Stimulated activated CD4-positive, alpha-beta T cell treated with anti-CD3 and anti-CD28 coated beads, Interleukin-1b, Interleukin-23, amount 100 ng/mL, for 1 hour (primary cell): ENCODE results near the gene SEPTIN8.

ENCODE experiments used
- DNase-seq, 2 donors: peaks; one replicate each; pipeline ENCODE4 v3.0.0-alpha.2; 2020; ENCODE audit warnings: low read depth in 2 of 2

The SEPTIN8 gene

DNA sequence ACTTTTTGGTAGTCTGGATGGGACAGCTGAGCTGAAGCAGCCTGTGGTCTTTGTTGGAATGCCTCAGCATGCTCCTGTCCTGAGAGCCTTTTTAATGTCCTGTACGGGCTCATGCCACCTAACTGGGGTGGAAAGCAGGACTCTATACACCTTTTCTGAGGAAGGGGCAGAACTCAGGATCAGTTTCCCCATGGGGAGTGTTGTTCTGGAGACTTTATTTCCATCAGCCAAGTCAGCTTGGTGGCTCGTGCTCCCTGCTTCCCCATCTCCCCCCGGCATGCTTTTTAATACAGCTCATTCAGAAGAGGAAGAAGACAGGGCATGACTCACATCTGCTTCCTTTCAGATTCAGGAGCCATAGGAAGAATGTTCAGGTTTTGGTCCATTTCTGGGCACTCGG lies 5.1 kb upstream of the SEPTIN8 start:
- no peak for DNase-seq

DNA sequence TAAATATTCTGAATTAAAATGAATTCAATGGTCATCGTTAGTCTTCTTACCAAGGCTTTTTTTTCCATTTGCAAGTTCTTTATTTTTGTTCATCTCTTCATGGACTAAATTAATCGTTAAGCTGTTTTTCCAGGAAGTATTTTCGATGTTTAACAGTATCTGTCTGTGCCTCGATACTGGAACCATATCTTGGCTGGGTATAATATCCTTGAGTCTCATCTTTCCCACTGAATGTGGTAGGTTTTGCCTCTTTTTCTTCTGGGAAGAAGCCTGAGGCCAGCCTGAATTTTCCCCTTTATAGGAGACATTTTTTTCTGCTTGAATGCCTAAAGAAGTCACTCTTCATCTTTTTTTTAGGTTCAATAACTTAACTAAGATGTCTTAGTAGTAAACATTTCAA lies 4.0 kb upstream of the SEPTIN8 start:
- no peak for DNase-seq

DNA sequence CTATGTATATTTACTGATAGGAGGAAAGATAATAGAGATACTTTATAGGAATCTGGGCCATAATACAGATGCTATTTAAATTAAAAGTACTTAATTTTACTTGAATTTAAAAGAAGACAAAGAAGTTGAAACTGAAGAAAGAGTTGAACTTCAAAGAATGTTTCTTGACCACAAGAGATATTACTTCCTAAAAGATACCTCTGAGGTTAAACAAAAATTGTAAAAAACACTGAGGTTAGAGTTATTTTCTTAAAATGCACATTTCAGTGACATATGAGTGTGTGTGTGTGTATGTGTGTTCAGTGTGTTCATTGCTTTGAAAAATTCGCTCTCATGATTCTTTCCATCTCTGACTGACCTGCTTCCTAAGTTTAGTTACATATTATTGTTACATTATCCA lies 3.5 kb upstream of the SEPTIN8 start:
- DNase-seq = no peak

DNA sequence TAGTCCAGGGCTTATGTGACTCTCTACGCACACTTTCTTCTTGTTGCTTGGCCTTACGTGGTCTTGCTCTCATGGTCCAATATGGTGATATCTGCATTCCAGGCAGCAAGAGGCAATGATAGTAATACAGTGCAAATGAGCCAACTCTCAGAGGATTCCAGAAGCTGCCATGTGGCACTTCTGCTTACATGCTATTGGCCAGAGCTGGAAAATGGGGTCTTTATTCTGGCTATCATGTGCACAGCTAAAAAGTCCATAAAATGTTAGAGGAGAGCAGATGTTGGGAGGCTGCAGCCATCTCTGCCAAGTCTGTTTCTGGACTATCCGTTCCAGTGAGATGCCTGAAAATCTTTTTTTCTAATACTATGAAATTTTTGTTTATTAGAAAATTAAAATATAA lies 2.9 kb upstream of the SEPTIN8 start:
- no peak for DNase-seq

DNA sequence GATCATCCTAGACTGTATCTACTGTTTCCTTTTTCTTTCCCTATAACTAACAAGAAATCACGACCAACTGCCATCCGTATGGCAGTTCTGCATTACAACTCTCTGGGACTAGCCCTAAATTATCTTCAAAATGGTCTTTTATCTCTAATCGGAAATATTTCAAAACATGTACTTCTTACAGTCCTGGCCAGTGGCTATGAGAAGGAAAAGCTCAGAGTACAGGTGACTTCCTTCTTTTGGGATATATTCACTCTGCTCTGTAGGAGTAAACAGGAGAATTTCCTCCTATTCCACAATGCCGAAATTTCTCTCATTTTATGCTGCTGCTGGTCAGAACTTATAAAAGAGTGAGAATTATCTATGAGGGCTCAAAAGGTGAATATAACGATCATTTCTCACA lies 1.8 kb upstream of the SEPTIN8 start:
- no peak for DNase-seq

DNA sequence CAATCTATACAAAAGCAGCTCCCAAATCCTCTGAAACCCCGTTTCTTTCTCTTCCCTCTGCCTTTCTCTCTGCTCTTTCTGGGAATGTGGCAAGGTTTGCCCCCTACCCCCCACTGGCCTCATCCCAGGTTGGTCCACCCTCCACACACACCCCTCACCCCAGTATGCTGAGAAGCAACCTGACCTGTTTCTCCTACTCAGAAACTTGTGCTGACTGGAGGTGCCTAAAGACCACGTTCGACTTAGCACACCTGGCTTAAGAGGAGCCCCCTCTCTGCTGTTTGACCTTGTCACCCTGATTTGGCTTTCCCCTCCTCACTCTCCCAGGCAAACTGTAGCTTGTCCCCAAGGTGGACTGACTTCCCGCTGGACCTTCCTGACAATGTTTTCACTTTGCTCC lies 1.1 kb upstream of the SEPTIN8 start:
- DNase-seq = no peak

DNA sequence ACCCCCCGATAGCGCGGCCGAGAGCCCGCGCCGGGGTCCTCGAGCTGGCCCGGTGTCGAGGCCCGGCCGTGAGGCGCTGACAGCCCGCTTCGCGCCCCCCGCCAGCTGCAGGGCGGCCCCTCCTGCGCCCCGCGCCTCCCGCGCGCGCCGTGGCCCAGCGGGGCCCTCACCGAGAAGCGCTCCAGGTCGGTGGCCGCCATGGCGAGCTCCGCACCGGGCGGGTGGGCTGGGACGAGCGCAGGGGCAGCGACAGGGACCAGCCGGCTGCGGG lies 166 bp downstream of the SEPTIN8 start:
- no peak for DNase-seq

DNA sequence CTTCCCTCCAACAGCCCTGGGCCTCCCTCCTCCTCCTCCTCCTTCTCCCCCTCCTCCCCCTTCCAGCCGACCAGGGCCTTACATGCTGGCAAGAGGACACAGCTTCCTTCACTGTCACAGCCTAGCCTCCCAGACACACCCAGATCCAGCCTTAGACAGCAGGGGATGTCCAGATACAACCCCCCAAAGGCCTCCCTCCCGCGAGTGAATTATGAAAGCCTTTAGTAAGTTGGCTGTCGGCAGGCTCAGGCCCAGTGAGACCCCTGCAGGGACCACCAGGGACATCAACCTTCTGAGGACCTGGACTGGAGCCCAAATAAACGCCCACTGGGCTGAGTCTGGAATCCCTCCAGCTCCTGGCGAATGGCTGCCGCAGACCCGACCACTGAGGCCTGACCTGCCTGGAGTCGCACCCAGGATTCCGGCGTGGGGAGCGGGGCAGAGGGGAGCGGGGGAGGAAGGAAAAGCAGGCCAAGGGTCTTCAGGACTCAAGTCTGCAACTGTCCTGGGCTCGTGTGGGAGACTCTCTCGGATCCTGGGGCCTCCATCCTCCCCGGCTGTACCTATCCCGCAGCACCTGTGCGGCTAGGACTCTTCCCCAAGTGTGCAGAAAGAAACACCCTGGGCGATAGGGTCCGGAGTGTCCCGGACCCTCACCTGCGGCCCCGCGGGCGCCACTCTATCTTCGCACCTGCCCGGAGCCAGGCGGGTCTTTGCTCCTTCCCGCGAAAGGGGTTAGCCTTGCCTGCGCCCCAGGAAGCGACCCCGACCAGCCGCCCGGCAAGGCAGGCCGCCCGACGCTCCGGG lies 705 bp downstream of the SEPTIN8 start:
- DNase-seq = no peak

DNA sequence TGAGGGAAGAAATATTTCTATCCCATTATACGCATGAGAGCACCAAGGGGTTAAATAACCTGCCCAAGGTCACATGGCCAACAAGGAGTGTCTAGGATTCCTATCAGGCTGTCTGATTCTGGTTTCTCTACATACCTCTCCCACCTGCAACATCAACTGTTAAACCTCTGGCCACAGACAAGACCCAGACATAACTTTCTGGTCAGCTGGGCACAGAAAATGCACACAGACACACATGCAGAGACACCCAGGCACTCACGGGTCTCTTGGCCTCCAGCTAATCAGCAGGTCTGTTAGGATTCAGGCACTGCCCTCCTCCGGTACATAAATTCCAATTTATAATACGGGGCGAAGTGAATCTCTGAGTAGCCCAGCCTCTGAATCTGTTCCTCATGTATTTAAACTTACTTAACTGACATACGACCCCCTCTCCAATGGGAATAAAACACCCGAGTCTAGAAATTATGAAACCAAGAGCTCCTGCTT lies 1.5 kb downstream of the SEPTIN8 start:
- DNase-seq = no peak

DNA sequence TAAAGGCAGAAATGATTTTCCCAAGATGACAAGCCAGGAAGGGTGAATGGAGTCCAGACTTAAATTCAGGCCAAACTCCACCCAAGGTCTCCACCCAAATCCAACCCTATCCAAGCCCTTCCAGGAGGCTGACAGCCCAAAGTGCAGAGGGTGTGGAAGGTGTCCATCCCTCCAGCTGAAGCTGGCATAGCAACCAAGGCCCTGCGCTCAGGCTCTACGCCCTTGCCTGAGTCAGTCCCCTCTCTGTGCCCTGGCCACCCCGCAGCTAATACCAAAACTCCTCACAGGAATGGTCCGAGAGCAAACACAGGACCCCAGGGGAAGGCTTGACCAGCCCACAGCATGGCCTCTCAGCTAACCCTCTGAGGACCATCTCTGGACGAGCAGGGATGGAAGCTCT lies 2.1 kb downstream of the SEPTIN8 start:
- no peak for DNase-seq

DNA sequence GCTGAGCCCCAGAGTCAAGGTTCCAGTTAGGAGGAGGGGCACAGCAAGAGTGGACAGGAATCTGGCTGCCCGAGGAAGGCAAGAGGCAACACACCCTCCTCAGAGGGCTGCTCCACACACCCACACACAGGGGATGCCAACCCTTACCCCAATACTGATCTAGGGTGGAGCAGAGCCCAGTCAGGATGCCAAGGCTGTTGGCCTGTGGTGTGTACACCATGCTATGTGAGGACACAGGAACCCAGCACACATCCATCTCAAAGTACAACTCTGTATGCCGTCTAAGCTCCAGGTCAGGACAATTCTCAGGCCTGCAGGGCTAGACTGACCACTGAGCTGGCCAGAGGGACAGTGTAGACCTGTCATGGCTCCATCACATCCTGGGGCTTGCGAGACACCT lies 2.6 kb downstream of the SEPTIN8 start:
- DNase-seq = no peak

DNA sequence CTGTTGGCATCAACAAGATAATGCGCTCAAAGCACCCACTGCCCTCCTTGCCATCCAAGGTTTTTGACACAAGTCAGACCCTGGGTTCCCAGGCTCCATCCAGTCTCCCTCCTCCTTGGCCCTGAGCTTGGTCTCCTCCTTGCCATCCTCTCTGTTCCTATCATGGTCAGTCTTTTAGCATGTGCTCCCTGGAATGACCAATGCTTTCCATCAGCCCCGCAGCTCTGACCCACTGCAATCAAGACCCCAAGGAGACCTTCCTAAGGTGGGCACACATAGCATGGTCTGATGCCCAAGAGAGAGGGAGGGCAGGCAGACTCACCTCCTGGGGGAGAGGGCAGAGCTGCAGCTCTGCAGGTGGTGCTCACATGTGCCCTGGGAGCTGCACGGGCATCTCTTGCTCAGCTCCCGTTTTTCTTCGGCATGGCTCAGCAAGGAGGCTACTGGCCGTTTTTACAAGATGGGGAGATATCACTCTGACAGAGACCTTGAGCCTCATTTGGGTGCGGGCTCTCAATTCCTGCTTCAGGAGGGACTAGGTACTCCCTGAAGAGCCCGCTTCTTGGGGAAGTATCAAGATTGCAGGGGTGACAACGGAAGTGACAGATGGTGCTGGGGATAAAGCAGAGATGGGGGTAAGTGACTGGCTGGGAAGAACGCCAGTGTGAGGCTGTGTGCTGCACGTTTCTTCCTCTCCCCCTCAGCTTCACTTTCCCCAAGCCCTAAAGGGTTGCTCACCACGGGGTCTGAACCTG lies 3.3 kb downstream of the SEPTIN8 start:
- no peak for DNase-seq

DNA sequence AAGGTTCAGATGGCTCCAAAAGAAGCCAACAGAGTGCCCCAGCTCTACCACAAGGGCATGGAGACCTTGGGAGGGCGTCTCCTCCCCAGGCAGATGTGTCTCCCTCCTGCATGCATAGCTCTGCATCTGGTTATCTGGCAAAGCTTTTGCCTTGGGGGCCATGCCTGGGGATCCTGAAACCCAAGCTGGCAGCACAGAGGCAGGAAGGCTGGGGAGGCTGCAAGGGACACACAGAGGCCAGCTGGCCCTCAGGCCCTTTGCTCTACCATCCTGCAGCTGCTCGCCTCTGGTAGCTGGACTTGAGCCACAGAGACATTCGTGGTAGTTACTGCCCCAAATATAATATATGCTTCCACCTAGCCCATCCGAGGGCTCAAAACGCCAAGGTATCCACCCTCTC lies 3.9 kb downstream of the SEPTIN8 start:
- no peak for DNase-seq

DNA sequence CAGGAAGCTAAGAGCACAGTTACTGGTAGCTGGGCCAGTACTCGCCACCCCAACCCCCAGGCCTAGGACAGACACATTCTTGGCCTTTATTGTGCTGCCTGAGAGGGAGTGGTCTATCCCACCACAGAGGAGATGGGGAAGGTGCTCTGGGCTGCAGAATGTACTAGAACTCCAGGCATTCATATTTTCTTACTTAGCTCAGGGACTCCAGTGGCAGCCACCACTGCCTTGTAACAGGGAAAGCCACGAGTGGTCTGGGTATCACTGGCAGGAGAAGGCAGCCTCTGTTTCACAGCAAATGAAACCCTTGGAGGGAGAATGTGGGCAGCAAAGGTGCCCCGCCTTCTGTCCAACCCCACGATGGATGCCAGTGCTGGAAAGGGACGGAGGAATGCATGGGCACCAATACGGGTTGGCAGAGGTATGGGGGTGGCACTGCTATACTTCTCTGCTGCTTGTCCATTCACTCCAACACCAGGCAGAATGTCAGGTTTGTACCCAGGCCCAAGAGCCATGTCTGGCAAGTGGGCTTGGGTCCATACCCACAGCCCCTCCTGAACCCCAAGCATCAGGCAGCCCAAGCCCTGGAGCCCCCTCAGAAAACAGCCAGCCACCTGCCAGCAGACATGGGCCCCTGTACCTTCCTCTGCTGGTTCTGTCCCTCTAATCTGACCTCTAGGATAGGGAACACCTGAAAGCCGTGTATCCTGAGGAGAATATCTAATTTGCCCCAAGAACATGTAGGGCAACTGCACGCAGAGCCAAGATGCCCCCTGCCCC lies 4.6 kb downstream of the SEPTIN8 start:
- no peak for DNase-seq

DNA sequence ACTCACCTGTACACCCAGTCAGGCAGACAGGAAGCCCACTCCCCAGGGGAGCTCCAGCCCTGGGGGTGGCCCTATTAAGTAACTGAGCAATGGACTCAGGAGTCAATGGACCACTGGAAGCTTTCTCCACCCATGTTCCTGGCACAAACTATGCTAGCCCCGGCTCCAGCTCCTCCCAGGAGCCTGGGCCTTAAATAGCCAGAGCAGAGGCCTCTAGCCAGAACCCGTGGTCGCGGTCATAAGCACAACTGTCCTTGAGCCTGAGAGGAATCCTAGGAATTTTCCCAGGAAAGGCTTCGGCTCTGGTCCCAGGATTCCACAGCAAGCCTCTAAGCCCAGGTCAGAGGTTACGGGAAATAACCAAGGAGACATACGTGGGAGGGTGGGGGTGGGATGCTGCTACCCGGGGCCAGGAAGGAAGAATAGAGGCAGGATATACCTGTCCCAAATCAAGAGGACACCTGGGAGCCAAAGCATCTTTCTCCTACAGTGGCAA lies 5.5 kb downstream of the SEPTIN8 start:
- DNase-seq = no peak

DNA sequence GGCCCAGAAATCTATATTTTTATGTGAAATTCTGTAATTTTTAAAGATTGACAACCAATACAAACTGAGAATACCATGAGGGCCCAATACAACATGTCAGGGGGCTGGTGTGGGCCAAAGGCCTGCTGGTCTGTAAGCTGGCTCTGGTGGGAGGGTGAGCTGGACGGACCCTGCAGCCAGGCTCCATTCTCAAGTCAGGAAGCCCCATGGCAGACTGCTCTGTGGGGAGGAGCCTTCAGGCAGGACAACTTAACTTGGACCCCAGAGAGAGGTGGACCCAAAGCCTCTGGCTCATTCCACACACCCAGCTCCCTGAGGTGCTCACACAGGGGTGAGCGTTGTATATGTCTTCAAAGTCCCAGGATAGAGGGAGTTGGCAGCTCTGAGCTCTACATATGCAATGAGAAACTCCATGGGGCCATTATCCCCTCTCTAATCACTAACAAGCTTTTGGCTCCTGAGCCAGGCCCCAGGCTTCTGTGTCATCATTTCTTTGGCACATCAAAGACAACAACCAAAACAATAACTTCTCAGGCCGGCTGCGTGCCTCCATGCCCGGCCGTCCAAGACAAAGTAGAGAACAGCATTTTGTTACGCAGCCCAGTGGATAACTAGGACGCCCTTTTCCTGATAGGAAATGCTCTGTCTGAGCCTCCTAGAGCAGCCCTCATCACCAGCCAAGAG lies 6.4 kb downstream of the SEPTIN8 start:
- DNase-seq = no peak

DNA sequence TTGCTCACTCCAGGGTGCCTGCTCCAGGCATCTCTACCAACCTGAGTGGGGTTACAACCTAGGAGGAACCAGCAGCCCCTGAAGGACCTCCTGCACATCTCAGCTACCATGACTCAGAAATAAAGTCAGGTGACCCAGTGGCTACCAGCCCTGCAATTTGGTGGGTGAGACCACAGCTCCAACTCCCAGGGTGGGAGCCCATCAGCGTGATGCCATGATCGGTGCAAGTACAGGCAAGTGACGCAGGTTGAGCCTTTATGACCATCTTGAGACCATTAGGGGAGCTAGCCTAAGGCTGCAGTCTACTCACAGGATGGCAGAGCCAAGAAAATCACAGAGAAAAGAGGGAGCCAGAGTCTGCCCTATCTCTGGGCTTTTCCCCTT lies 8.6 kb downstream of the SEPTIN8 start:
- DNase-seq = no peak

DNA sequence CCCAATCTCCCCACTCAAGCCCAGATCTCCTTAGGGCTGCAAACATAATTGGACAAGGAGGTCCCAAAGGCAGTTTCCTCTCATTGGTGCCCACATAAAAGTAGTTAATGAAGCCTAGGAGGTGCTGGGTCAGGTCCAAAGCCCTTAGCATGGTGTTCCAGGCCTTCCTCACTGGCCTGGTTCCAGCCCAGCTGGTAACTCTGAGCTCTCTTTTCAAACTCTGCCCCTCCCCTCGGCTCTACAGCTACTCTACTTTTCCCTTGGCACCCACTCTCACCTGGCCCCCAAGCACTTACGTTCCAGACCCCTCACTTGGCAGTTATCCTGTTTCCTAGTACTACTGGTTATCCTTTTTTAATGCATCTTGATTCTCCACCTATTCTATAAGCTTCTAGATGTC lies 9.9 kb downstream of the SEPTIN8 start:
- no peak for DNase-seq

DNA sequence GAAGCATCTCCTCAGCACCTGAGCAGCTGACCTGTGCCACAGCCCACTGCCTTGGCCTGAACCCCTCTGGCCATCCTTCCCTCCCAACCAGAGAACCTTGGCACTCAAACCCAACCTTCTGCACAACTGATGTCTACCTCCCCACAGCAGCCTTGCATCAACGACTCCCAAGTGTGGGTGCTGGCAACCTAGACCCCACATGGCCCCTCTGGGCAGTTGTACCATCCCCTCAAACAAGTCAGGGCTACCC lies 10.3 kb downstream of the SEPTIN8 start:
- no peak for DNase-seq

DNA sequence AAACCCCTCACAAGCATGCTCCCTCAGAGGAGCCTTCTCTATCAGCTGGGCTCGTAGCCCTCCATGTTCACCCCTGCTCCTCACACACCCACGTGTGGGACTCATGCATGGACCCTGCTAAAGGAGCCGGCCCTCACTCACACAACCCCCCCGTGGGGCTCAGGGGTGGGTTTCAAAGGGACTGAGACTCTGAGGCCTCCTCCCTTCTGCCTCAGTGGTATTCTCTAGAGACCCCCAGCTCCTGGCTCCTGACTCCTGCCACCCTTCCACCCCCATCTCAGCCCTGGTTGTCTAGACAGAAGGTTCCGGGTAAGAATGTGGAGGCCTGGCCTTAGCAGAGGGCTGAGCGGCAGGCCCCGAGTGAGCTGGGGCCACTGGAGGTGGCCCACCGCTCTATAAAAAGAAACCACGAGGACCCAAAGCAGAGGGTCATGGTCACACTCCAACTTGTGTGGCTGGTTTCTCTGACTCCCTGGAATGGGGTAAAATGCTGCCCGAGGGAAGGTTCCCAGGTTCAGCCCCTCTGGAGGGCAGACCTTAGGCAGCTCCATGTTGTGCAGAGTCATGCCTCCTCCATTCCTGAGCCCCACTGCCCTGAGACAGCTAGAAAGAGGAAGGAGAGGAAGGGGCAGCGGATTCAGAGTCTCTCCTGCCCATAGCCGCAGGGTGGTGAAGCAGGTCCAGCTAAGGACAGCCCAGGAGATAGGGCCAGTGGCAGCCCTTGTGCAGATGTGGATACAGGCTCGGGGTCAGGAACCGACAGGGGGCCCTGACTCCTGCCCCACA lies 10.8 kb downstream of the SEPTIN8 start:
- no peak for DNase-seq

DNA sequence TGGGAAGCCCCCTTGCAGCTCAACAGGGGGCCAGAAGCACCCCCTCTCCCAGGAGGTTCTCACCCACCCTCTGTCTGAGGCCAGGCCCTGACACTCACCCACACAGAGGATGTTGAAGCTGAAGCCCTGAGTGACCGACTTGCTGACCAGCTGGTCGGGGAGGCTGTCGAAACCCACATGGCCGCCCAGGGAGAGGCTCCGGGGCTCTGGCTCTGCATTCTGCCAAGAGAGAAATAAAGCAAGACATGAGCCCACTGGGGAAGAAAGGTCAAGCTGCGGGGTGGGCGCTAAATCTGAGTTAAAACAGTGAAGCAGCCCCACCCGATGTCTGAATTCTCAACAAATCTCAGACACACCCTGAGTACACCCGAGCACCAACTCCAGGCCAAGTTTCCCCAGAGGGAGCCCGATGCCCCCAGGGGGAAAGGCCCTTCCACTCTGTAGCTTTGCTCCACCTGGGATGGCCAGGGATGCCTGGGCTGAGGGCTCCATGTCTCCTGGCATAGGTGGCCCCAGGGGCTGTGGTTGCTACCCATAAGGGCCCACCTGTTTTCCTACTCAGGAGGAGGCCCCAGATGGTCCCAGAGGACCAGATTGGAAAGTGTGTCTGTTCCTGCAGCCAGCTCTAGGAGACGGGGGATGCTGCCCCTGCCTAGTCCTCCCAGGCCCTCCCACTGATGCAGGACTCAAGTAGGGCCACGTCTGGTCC lies 11.6 kb downstream of the SEPTIN8 start:
- DNase-seq = no peak
